Liver (tissue), 3 donors: ENCODE measurements around the gene NSMCE4A.

ENCODE experiments used
- RAD21 ChIP-seq, 2 donors: IDR thresholded peaks; 2 replicates each; pipeline ENCODE4 v1.6.1; 2016; ENCODE audit warnings: antibody characterized with exemption in 2 of 2, mild to moderate bottlenecking in 2 of 2
- TF ChIP-seq, protein P1 (sequence below): fragments of 150-350 bp; IDR thresholded peaks from 2 replicates; pipeline ENCODE4 v1.5.1; 2017; ENCODE audit warnings: improper control_type of control experiment, low read depth, low read length; ENCODE audit not compliant: missing input control
- TF ChIP-seq, protein P2 (sequence below): IDR thresholded peaks from 2 replicates; pipeline ENCODE4 v1.6.1; 2016; ENCODE audit warnings: antibody characterized with exemption
- donor health status: healthy.
- donor health status: healthy.

DNA sequence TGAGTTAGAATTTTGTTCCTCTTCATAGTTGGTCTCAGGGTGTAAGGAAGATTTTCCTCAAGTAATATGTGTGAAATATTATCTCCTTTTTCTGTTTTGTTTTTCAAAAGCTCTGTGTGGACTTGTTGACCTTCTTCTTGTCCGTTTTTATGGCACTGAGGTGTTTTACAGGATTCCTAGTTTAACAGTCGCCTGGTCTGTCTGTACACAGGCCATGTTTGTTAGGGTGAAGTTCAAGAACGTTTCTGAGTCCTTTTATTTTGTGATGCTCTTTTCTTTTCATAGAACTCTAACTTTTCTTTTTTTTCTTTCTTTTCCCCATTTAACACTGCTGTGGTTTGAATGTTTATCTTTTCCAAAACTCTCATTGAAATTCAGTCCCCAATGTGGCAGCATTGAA is 32.4 kb upstream of the NSMCE4A start:
- TF ChIP-seq, protein P1, sequence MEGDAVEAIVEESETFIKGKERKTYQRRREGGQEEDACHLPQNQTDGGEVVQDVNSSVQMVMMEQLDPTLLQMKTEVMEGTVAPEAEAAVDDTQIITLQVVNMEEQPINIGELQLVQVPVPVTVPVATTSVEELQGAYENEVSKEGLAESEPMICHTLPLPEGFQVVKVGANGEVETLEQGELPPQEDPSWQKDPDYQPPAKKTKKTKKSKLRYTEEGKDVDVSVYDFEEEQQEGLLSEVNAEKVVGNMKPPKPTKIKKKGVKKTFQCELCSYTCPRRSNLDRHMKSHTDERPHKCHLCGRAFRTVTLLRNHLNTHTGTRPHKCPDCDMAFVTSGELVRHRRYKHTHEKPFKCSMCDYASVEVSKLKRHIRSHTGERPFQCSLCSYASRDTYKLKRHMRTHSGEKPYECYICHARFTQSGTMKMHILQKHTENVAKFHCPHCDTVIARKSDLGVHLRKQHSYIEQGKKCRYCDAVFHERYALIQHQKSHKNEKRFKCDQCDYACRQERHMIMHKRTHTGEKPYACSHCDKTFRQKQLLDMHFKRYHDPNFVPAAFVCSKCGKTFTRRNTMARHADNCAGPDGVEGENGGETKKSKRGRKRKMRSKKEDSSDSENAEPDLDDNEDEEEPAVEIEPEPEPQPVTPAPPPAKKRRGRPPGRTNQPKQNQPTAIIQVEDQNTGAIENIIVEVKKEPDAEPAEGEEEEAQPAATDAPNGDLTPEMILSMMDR = no peak
- no peak for TF ChIP-seq RAD21 (IDR thresholded peaks at IDR 0.05)
- TF ChIP-seq, protein P2, sequence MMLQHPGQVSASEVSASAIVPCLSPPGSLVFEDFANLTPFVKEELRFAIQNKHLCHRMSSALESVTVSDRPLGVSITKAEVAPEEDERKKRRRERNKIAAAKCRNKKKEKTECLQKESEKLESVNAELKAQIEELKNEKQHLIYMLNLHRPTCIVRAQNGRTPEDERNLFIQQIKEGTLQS = no peak
